GM20431 (cell line): ENCODE results near the gene SRGAP2C.
"Not testable (repeated sequence)": the region's sequence is repeated elsewhere in the genome, so short reads cannot be mapped to it uniquely, and the experiment has no call there.

Source experiments
- in situ Hi-C: fragments of 300-500 bp; cut with MseI, MboI; formaldehyde crosslinking; loops from one replicate; pipeline ENCODE4 v1.15.0; 2020; ENCODE audit warnings: low sequenced_read_pairs; ENCODE audit not compliant: unreplicated experiment

Gene SRGAP2C

GRCh38 chr1:121366171-121366570 is 181.4 kb downstream of the SRGAP2C start:
- in situ Hi-C loops: not testable (repeated sequence)

GRCh38 chr1:121368910-121369309 is 184.1 kb downstream of the SRGAP2C start:
- in situ Hi-C loops: not testable (repeated sequence)

GRCh38 chr1:121369959-121370358 is 185.2 kb downstream of the SRGAP2C start:
- in situ Hi-C loops: not testable (repeated sequence)

GRCh38 chr1:121374851-121375367 is 190.1 kb downstream of the SRGAP2C start:
- in situ Hi-C loops: not testable (repeated sequence)

DNA sequence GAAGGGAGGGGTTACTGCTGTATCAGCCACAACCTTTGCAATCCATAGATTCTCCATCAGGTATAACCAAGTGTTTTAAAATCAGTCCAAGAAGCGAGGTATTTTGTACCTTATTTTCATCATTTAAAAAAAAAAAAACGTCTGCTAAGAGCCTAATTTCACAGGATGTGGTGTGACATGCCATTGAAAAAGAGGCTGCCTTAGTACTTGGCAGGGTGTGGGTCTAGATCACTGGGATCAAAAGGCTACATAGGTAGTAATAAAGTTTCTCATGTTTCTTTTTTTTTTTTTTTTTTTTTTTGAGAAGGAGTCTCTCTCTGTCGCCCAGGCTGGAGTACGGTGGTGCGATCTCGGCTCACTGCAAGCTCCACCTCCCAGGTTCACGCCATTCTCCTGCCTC is 192.2 kb downstream of the SRGAP2C start:
- in situ Hi-C loops: not testable (repeated sequence)

DNA sequence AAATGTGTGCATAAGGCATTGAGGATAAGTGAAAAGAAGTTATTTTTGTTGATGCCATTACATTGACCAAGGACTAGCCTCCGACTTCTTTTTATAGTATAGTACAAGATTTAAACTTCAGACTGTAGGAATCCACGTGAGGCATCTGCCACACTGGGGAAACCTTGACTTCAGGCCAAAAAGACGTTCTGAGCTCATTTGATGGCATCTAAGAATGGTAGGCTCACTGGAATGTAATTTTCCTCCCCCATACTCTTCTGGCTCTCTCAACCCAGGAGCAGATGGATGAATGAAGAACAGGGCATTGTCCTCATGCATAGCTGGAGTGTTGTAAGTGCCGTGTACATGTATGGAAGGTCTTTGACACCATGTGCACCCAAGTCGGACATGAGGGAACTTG is 194.0 kb downstream of the SRGAP2C start:
- in situ Hi-C loops: not testable (repeated sequence)

DNA sequence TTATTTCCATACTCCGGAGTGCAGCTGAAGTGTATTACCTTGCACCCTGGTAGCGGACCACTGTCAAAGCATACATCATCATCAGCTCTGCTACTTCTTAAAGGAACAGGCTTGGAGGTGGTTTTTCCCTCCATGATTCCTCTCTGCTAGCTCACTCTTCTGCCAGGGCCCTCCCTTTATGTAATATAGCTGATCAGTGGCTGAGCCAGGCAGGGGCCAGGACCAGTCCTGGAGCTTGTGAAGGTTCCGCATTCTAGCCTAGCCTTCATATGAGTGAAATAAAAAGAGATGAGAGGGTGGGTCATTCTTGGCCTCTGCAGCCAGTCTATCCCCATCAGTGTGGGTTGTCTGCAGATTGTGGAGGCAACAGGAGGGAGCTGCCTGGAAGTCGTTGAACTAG is 200.0 kb downstream of the SRGAP2C start:
- in situ Hi-C loops: not testable (repeated sequence)

GRCh38 chr1:121385162-121385561 is 200.4 kb downstream of the SRGAP2C start:
- in situ Hi-C loops: not testable (repeated sequence)

- in situ Hi-C loops: not testable (repeated sequence)
Measured at GRCh38 chr1:121385563-121386288, 201.0 kb downstream of the SRGAP2C start.

GRCh38 chr1:121386319-121386948 is 201.7 kb downstream of the SRGAP2C start:
- in situ Hi-C loops: not testable (repeated sequence)

- in situ Hi-C loops: not testable (repeated sequence)
Measured at GRCh38 chr1:121389895-121390560, 205.3 kb downstream of the SRGAP2C start.

GRCh38 chr1:121392130-121392529 is 207.4 kb downstream of the SRGAP2C start:
- in situ Hi-C loops: not testable (repeated sequence)

DNA sequence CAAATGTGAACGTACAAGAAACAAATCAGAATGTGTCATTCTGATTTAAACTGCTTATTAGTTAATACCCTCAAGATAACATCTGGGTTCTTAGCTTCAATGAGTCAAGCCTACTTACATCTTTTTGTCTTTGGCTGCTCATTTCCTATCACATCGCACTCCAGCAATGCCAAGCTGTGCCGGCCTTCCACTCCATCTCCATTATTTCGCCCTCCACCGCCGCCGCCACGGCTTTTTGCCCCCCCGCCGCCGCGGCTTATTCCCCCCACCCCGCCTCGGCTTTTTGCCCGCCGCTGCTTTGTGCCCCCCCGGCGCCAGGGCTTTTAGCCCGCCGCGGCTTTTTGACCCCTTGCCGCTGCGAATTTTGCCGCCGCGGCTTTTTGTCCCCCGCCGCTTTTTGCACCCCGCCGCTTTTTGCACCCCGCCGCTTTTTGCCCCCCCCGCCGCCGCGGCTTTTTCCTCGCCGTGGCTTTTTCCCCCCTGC is 211.0 kb downstream of the SRGAP2C start:
- in situ Hi-C loops: not testable (repeated sequence)

DNA sequence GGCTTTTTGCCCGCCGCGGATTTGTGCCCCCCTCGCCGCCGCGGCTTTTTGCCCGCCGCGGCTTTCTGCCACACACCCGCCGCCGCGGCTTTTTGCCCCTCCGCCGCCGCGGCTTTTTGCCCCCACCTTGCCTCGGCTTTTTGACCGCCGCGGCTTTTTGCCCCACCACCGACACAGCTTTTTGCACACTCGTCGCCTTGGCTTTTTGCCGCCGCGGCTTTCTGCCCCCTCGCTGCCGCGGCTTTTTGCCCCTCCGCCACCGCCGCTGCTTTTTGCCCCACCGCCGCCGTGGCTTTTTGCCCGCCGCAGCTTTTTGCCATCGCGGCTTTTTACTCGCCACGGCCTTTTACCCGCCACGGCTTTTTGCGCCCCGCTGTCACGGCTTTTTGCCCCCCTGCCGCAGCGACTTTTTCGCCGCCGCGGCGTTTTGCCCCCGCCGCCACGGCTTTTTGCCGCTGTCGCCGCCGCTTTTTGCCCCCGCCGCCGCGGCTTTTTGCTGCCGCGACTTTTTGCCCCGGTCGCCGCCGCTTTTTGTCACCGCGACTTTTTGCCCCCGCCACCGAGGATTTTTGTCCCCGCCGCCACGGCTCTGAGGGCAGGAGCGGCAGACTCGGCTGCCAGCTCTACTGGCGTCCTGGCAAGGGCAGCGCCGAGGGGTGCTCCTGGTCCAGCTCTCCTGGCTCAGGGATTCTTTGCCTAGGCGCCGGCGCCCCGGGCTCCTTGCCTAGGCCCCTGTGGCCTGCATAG is 211.7 kb downstream of the SRGAP2C start:
- in situ Hi-C loops: not testable (repeated sequence)

- in situ Hi-C loops: not testable (repeated sequence)
Measured at GRCh38 chr1:121397101-121397500, 212.3 kb downstream of the SRGAP2C start.

GRCh38 chr1:121399193-121399592 is 214.4 kb downstream of the SRGAP2C start:
- in situ Hi-C loops: not testable (repeated sequence)

DNA sequence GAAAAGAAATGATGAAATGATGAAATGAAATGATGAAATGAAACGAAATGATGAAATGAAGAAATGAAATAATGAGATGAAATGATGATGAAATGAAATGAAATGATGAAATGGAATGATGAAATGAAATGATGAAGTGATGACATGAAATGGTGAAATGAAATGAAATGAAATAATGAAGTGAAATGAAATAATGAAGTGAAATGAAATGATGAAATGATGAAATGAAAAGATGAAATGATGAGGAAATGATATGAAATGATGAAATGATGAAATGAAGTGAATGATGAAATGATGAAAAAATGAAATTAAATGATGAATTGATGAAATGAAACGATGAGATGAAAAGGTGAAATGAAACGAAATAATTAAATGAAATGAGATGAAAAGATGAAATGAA is 215.3 kb downstream of the SRGAP2C start:
- in situ Hi-C loops: not testable (repeated sequence)

DNA sequence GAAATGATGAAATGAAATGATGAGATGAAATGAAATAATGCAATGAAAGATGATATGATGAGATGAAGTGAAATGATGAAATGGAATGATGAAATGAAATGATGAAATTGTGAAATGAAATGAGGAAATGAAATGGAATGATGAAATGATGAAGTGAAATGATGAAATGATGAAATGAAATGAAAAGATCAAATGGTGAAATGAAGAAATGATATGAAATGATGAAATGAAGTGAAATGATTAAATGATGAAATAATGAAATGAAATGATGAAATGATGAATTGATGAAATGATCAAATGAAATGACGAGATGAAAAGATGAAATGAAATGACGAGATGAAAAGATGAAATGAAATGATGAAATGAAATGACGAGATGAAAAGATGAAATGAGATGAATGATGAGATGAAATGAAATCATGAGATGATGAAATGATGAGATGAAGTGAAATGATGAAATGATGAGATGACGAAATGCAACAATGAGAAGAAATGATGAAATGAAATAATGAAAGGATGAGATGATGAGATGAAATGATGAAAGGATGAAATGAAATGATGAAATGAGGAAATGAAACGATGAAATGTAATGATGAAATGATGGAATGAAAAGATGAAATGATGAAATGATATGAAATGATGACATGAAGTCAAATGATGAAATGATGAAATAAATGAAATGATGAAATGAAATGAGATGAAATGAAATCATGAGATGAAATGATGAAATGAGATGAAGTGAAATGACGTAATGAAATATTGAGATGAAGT is 216.0 kb downstream of the SRGAP2C start:
- in situ Hi-C loops: not testable (repeated sequence)

DNA sequence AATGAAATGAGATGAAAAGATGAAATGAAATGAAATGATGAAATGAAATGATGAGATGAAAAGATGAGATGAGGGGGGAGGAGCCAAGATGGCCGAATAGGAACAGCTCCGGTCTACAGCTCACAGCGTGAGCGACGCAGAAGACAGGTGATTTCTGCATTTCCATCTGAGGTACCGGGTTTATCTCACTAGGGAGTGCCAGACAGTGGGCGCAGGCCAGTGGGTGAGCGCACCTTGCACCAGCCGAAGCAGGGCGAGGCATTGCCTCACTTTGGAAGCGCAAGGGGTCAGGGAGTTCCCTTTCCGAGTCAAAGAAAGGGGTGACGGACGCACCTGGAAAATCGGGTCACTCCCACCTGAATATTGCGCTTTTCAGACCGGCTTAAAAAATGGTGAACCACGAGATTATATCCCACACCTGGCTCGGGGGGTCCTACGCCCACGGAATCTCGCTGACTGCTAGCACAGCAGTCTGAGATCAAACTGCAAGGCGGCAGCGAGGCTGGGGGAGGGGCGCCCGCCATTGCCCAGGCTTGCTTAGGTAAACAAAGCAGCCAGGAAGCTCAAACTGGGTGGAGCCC is 216.7 kb downstream of the SRGAP2C start:
- in situ Hi-C loops: not testable (repeated sequence)
